ENCODE data around the gene KDM4C.

Gene KDM4C

DNA sequence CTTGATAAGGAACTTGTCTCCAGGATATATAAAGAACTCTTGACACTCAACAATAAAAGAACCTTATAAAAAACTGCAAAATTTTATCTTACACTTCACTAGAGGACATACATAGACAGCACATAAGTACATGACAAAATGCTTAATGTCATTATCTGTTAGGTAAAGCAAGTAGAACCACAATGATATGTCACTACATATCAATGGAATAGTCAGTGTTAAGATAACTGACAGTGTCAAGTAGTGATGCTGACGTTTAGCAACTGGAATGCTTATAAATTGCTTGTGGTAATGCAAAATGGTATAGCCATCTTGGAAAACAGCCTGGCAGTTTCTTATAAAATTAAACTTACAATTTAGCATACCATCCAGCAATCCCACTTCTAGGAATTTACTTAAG is 314.1 kb downstream of the KDM4C start:
- Histone ChIP-seq H3K36me3 (ENCODE audit: insufficient read depth, low read length) (no peaks in the 10 kb centered on the region), H3K4me3 (ENCODE audit: low read depth, low read length) (no peak overlapping the region), H3K27ac (ENCODE audit: low read depth, low read length) (no peak overlapping the region)

DNA sequence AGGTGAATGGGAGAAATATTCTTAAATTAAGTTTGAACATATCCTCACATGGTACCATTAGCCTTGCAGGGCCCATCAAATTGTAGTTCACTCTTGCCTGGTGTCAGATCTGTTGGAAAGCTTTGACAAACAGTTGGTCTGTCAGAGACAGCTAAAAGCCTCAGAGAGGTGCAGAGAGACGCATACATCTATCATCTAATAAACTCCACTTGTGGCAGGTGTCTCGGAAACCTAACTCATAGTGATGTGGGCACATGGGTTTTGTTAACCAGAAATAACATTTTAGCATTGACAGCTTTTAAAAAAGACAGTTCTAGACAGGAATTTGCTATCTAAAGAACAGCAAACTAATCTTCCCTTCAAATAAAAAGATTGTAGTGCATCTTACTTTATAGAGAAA is 315.9 kb downstream of the KDM4C start:
- no peak overlapping the region for H2AFZ ChIP-seq (ENCODE audit: low read length, unreplicated experiment)
- no peak overlapping the region for H3K27ac ChIP-seq (ENCODE audit: low read depth, low read length)
- no peak overlapping the region for H3K4me3 ChIP-seq (ENCODE audit: low read depth, low read length)

More for the DNA sequence above, 314.1 kb downstream of the KDM4C start:
- no peaks in the 10 kb centered on the region for H3K79me2 ChIP-seq (ENCODE audit: control insufficient read depth, insufficient read depth, low read length, unreplicated experiment)
- H2AFZ ChIP-seq (ENCODE audit: low read length, unreplicated experiment): no peak overlapping the region
- no peaks in the 10 kb centered on the region for H3K4me1 ChIP-seq (ENCODE audit: control insufficient read depth, insufficient read depth, low read length, unreplicated experiment)
- H3K27me3 ChIP-seq (ENCODE audit: insufficient read depth, low read length): no peaks in the 10 kb centered on the region

DNA sequence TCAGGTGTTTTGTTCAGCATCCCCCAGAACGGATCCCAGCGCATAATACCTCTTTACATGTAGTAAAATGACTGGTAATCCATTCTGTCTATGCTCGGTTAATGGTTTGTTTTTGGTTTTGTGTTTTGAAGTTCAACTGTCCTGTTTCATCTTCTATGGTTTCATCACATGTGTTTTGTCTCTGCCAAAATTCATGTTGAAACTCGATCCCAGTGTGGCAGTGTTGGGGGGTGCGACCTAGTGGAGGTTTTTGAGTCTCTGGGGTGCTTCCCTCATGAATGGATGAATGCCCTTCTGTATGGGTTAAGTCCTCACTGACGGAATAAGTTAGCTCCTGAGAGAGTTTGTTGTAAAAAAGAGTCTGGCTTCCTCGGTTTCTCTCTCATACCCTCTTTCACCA is 317.4 kb downstream of the KDM4C start:
- no peak overlapping the region for H3K4me3 ChIP-seq (ENCODE audit: low read depth, low read length)
- H2AFZ ChIP-seq (ENCODE audit: low read length, unreplicated experiment): no peak overlapping the region

More for the DNA sequence above, 315.9 kb downstream of the KDM4C start:
- no peaks in the 10 kb centered on the region for H3K4me1 ChIP-seq (ENCODE audit: control insufficient read depth, insufficient read depth, low read length, unreplicated experiment)
- H3K79me2 ChIP-seq (ENCODE audit: control insufficient read depth, insufficient read depth, low read length, unreplicated experiment): no peaks in the 10 kb centered on the region
- no peaks in the 10 kb centered on the region for H3K36me3 ChIP-seq (ENCODE audit: insufficient read depth, low read length)
- H3K27me3 ChIP-seq (ENCODE audit: insufficient read depth, low read length): no peaks in the 10 kb centered on the region

DNA sequence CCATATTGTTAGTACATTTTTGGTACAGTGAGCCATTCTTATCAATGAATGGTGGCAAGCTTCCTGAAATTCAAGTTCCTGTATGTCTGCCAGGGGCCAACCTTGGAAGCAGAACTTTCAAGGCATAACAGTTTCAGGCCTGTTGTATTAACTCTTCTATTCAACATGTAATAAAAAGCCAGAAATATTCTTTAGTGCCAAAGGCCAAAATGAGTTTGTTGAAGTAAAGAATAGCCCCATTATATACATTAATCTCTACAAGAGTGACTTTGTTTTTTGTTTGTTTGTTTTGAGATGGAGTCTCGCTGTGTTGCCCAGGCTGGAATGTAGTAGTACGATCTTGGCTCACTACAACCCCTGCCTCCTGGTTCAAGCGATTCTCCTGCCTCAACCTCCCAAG is 321.3 kb downstream of the KDM4C start:
- no peak overlapping the region for H2AFZ ChIP-seq (ENCODE audit: low read length, unreplicated experiment)
- no peaks in the 10 kb centered on the region for H3K79me2 ChIP-seq (ENCODE audit: control insufficient read depth, insufficient read depth, low read length, unreplicated experiment)
- H3K36me3 ChIP-seq (ENCODE audit: insufficient read depth, low read length): no peaks in the 10 kb centered on the region
- no peaks in the 10 kb centered on the region for H3K27me3 ChIP-seq (ENCODE audit: insufficient read depth, low read length)
- H3K27ac ChIP-seq (ENCODE audit: low read depth, low read length): no peak overlapping the region
- H3K4me1 ChIP-seq (ENCODE audit: control insufficient read depth, insufficient read depth, low read length, unreplicated experiment): no peaks in the 10 kb centered on the region
- no peak overlapping the region for H3K4me3 ChIP-seq (ENCODE audit: low read depth, low read length)

More for the DNA sequence above, 317.4 kb downstream of the KDM4C start:
- no peak overlapping the region for H3K27ac ChIP-seq (ENCODE audit: low read depth, low read length)
- H3K4me1 ChIP-seq (ENCODE audit: control insufficient read depth, insufficient read depth, low read length, unreplicated experiment): no peaks in the 10 kb centered on the region
- H3K79me2 ChIP-seq (ENCODE audit: control insufficient read depth, insufficient read depth, low read length, unreplicated experiment): no peaks in the 10 kb centered on the region
- no peaks in the 10 kb centered on the region for H3K27me3 ChIP-seq (ENCODE audit: insufficient read depth, low read length)
- no peaks in the 10 kb centered on the region for H3K36me3 ChIP-seq (ENCODE audit: insufficient read depth, low read length)

DNA sequence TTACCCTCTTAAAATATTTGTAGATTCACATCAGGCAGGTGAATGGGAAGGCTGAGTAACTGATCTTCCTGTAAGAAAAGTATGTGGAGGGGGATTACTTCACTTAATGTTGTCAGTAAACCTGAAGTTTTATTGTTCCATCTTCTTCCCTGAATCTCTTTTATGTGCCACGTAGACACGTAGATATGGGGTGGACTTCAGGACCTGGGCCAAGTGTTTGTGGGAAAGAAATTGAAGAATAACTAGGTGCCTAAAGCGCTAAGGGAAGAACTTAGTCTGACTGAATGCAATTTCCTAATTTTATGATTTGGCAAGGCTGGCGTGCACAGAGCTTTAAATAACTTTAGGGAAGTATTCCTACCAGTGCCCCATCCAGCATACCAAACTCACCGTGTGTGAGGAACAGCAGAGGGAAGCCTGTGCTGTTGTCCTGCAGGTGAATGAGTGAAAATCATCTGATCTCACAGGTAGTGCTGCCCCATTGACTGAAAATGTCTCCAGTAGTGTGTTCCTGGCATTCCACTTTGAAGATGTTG is 323.4 kb downstream of the KDM4C start:
- H3K27me3 ChIP-seq (ENCODE audit: insufficient read depth, low read length): no peaks in the 10 kb centered on the region
- no peaks in the 10 kb centered on the region for H3K4me1 ChIP-seq (ENCODE audit: control insufficient read depth, insufficient read depth, low read length, unreplicated experiment)
- no peak overlapping the region for H3K4me3 ChIP-seq (ENCODE audit: low read depth, low read length)
- H3K36me3 ChIP-seq (ENCODE audit: insufficient read depth, low read length): no peaks in the 10 kb centered on the region
- H2AFZ ChIP-seq (ENCODE audit: low read length, unreplicated experiment): no peak overlapping the region
- no peaks in the 10 kb centered on the region for H3K79me2 ChIP-seq (ENCODE audit: control insufficient read depth, insufficient read depth, low read length, unreplicated experiment)
- H3K27ac ChIP-seq (ENCODE audit: low read depth, low read length): no peak overlapping the region

DNA sequence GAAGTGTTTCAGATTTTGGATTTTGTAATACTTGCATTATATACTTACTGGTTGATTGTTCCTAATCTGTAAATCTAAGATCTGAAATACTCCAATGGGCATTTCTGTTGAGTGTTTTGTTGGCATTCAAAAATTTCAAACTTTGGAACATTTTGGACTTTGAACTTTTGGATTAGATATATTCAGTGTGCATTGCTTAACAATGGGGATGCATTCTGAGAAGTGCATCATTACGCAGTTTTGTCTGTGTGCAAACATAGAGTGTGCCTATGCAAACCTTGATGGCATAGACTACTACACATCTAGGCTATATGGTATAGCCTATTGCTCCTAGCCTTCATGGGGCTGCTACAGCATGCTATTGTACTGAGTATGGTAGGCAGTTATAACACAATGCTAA is 325.4 kb downstream of the KDM4C start:
- no peaks in the 10 kb centered on the region for H3K27me3 ChIP-seq (ENCODE audit: insufficient read depth, low read length)
- no peak overlapping the region for H3K27ac ChIP-seq (ENCODE audit: low read depth, low read length)

DNA sequence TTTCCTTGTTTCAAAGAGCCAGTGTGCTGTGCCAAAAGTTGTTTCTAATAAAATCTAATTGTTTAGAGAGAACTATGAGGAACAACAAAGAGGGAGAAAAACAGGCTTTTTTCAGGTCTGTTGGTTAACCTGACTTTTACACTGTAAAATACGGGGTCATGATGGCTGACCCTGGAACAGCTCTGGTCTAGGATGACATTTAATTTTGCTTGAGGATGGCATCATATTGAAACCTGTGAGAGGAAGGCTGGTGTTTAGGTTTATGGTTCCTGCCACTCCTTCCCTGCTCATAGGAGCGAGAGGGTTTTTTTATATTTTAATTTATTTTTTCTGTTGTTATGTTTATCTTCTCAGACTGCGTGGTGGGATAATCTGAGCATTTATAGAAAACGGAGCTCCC is 327.6 kb downstream of the KDM4C start:
- H3K27me3 ChIP-seq (ENCODE audit: insufficient read depth, low read length): no peaks in the 10 kb centered on the region
- H3K27ac ChIP-seq (ENCODE audit: low read depth, low read length): no peak overlapping the region
- no peaks in the 10 kb centered on the region for H3K4me1 ChIP-seq (ENCODE audit: control insufficient read depth, insufficient read depth, low read length, unreplicated experiment)
- no peaks in the 10 kb centered on the region for H3K36me3 ChIP-seq (ENCODE audit: insufficient read depth, low read length)
- H2AFZ ChIP-seq (ENCODE audit: low read length, unreplicated experiment): no peak overlapping the region
- H3K79me2 ChIP-seq (ENCODE audit: control insufficient read depth, insufficient read depth, low read length, unreplicated experiment): no peaks in the 10 kb centered on the region
- H3K4me3 ChIP-seq (ENCODE audit: low read depth, low read length): no peak overlapping the region

More for the DNA sequence above, 325.4 kb downstream of the KDM4C start:
- no peak overlapping the region for H3K4me3 ChIP-seq (ENCODE audit: low read depth, low read length)
- H3K36me3 ChIP-seq (ENCODE audit: insufficient read depth, low read length): no peaks in the 10 kb centered on the region
- H3K79me2 ChIP-seq (ENCODE audit: control insufficient read depth, insufficient read depth, low read length, unreplicated experiment): no peaks in the 10 kb centered on the region
- H3K4me1 ChIP-seq (ENCODE audit: control insufficient read depth, insufficient read depth, low read length, unreplicated experiment): no peaks in the 10 kb centered on the region
- no peak overlapping the region for H2AFZ ChIP-seq (ENCODE audit: low read length, unreplicated experiment)

DNA sequence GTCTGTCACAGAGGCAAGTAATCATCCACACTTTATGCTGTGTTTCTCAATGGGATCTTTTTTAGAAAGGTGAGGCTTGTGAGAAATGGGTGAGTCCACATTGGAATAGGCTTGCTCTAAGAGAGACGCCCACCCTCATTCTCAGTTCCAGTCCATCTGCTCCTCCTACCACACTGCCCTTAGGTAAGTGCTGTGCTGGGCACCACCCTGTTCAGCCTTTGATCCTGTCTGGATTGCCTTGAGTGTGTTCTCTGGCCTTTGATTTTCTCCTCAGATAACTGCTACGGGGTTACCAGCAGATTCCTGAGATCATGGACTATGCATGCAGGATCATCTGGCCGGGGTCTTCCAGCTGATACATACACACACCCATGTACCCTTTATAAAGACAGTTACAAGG is 328.6 kb downstream of the KDM4C start:
- no peaks in the 10 kb centered on the region for H3K4me1 ChIP-seq (ENCODE audit: control insufficient read depth, insufficient read depth, low read length, unreplicated experiment)
- H3K79me2 ChIP-seq (ENCODE audit: control insufficient read depth, insufficient read depth, low read length, unreplicated experiment): no peaks in the 10 kb centered on the region
- H3K27me3 ChIP-seq (ENCODE audit: insufficient read depth, low read length): no peaks in the 10 kb centered on the region
- H3K4me3 ChIP-seq (ENCODE audit: low read depth, low read length): no peak overlapping the region
- H3K36me3 ChIP-seq (ENCODE audit: insufficient read depth, low read length): no peaks in the 10 kb centered on the region
- H3K27ac ChIP-seq (ENCODE audit: low read depth, low read length): no peak overlapping the region
- H2AFZ ChIP-seq (ENCODE audit: low read length, unreplicated experiment): no peak overlapping the region

DNA sequence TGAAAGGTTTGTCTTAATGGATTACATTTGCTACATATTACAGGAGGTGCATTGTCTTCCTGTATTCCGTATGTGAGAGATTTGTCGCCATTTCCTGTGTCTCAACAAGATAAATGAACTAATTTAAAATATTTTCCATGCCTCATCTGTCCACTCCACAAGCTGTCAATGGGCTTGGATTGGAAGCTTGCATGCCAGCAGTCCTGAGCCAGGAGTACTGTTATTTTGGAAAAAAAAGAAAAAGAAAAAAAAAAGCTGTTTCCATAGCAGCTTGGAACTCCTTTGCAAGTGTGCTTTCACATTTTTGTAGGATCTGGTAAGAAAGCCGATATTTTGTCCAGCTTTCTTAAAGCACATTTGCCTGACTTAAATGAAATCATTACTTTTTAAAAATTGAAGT is 330.8 kb downstream of the KDM4C start:
- no peaks in the 10 kb centered on the region for H3K36me3 ChIP-seq (ENCODE audit: insufficient read depth, low read length)
- no peaks in the 10 kb centered on the region for H3K4me1 ChIP-seq (ENCODE audit: control insufficient read depth, insufficient read depth, low read length, unreplicated experiment)
- H3K4me3 ChIP-seq (ENCODE audit: low read depth, low read length): no peak overlapping the region
- H3K27ac ChIP-seq (ENCODE audit: low read depth, low read length): no peak overlapping the region
- no peaks in the 10 kb centered on the region for H3K79me2 ChIP-seq (ENCODE audit: control insufficient read depth, insufficient read depth, low read length, unreplicated experiment)
- no peaks in the 10 kb centered on the region for H3K27me3 ChIP-seq (ENCODE audit: insufficient read depth, low read length)
- H2AFZ ChIP-seq (ENCODE audit: low read length, unreplicated experiment): no peak overlapping the region

DNA sequence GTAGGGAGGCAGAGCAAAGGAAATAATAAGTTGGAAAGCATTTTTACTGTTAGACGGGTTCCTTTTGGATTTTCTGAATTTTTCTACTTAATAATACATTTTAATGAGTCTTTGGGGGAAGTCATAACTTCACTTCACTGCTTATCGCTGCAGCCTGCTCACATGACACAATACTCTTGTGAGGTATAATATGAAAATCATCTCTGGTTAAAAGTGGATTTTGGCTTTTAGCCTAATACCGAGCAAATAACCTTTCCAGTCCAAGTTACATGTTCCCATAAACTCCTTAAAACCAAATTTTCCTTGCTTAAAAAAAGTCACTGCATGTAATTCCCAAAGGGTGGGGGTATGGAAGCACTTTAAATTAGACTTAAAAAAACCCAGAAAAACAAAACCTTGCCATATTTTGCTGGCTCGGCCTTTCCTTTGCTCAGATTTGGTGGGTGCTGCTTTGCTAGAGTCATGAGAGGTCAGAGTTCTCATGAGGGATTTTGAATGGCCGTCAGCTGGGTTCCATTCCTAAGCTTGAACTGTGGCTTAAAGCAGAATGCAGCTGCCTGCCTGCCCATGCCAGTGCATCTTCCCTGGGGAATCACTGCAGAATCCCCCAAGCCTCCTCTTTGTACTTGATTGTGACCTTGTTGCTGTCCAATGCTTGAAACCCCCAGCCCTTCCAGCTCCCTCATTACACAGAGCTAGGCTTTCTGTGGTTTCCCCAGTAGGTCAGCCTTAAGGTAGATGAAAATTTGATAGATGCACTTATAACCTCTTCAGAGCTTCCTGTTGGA is 331.8 kb downstream of the KDM4C start:
- Histone ChIP-seq H3K36me3 (ENCODE audit: insufficient read depth, low read length) (no peaks in the 10 kb centered on the region), H3K27ac (ENCODE audit: low read depth, low read length) (no peak overlapping the region), H2AFZ (ENCODE audit: low read length, unreplicated experiment) (no peak overlapping the region), H3K79me2 (ENCODE audit: control insufficient read depth, insufficient read depth, low read length, unreplicated experiment) (no peaks in the 10 kb centered on the region), H3K27me3 (ENCODE audit: insufficient read depth, low read length) (no peaks in the 10 kb centered on the region), H3K4me1 (ENCODE audit: control insufficient read depth, insufficient read depth, low read length, unreplicated experiment) (no peaks in the 10 kb centered on the region), H3K4me3 (ENCODE audit: low read depth, low read length) (no peak overlapping the region)

DNA sequence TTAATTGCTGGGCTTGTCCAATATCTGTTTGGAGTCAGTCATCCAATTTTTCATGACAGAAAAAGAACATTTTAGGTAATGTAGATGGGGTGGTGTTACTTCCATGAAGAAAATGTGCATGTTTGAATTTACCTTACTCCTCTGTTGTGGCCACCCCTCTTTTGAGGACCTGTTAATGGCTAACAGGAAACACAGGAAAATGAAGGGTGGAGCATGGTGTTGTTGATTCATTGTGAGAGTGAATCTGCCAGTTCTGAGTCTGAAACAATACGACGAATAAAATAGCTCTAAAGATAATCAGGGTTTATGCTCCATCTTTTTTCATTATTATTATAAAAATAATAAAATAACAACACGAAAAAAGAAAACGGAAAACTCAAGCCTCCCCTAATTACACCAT is 335.3 kb downstream of the KDM4C start:
- no peak overlapping the region for H3K4me3 ChIP-seq (ENCODE audit: low read depth, low read length)
- H2AFZ ChIP-seq (ENCODE audit: low read length, unreplicated experiment): no peak overlapping the region
- H3K4me1 ChIP-seq (ENCODE audit: control insufficient read depth, insufficient read depth, low read length, unreplicated experiment): peaks cover 5% of the 10 kb centered on the region
- no peaks in the 10 kb centered on the region for H3K36me3 ChIP-seq (ENCODE audit: insufficient read depth, low read length)
- H3K79me2 ChIP-seq (ENCODE audit: control insufficient read depth, insufficient read depth, low read length, unreplicated experiment): no peaks in the 10 kb centered on the region
- H3K27ac ChIP-seq (ENCODE audit: low read depth, low read length): no peak overlapping the region
- H3K27me3 ChIP-seq (ENCODE audit: insufficient read depth, low read length): no peaks in the 10 kb centered on the region
